Measurements from ENCODE around the gene MARCHF2.

- TF ChIP-seq MXI1 (IDR thresholded peaks at IDR 0.05; ENCODE audit: low read depth, low read length) (no peak), FOXA3 (CRISPR knock-in tag; conservative IDR thresholded peaks at IDR 0.05 in 1 of 2, IDR thresholded peaks at IDR 0.05 in 1 of 2) (no peak), ZNF143 (CRISPR knock-in tag; IDR thresholded peaks at IDR 0.05) (no peak), CTCF (IDR thresholded peaks at IDR 0.05 in 2 of 3, conservative IDR thresholded peaks at IDR 0.05 in 1 of 3; ENCODE audit: insufficient read depth in 2 of 3, low read depth in 1 of 3, low read length in 3 of 3) (no peak), POLR2A (conservative IDR thresholded peaks at IDR 0.05) (no peak), PTTG1 (tag; IDR thresholded peaks at IDR 0.05; ENCODE audit: low read depth) (no peak), HDGF (IDR thresholded peaks at IDR 0.05) (no peak), RB1 (IDR thresholded peaks at IDR 0.05; ENCODE audit: low read depth) (no peak), POLR2AphosphoS2 (IDR thresholded peaks at IDR 0.05; ENCODE audit: low read length) (no peak), NEUROD1 (IDR thresholded peaks at IDR 0.05; ENCODE audit: borderline replicate concordance, low read depth, low read length, partially characterized antibody) (no peak), STAG1 (CRISPR knock-in tag; IDR thresholded peaks at IDR 0.05; ENCODE audit: borderline replicate concordance) (no peak), ARID2 (IDR thresholded peaks at IDR 0.05) (no peak)
- TF ChIP-seq, protein P1, sequence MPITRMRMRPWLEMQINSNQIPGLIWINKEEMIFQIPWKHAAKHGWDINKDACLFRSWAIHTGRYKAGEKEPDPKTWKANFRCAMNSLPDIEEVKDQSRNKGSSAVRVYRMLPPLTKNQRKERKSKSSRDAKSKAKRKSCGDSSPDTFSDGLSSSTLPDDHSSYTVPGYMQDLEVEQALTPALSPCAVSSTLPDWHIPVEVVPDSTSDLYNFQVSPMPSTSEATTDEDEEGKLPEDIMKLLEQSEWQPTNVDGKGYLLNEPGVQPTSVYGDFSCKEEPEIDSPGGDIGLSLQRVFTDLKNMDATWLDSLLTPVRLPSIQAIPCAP (CRISPR knock-in tag; IDR thresholded peaks at IDR 0.05; ENCODE audit: borderline replicate concordance), result no peak
- TF ChIP-seq, protein P2, sequence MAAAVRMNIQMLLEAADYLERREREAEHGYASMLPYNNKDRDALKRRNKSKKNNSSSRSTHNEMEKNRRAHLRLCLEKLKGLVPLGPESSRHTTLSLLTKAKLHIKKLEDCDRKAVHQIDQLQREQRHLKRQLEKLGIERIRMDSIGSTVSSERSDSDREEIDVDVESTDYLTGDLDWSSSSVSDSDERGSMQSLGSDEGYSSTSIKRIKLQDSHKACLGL (CRISPR knock-in tag; IDR thresholded peaks at IDR 0.05; ENCODE audit: borderline replicate concordance, poor library complexity, severe bottlenecking), result no peak
These were observed 41.9 kb downstream of the MARCHF2 start for GRCh38 chr19:8455018-8455417.
